GM12873 (cell line): ENCODE measurements around the gene FRMD3.

Experiments used
- CTCF ChIP-seq: IDR thresholded peaks from 2 replicates; pipeline ENCODE4 v1.5.1; 2012; ENCODE audit warnings: low read depth, mild to moderate bottlenecking, moderate library complexity, low read length, control low read depth; ENCODE audit not compliant: insufficient read depth; ENCODE audit errors: missing control alignments

Gene FRMD3

GRCh38 chr9:83523684-83524083 lies 14.5 kb downstream of the FRMD3 start:
- TF ChIP-seq CTCF: no peak

GRCh38 chr9:83521411-83521810 lies 16.8 kb downstream of the FRMD3 start:
- no peak for TF ChIP-seq CTCF

- TF ChIP-seq CTCF: no peak
These were observed 17.2 kb downstream of the FRMD3 start for GRCh38 chr9:83521011-83521410.

GRCh38 chr9:83520292-83520691 lies 17.9 kb downstream of the FRMD3 start:
- TF ChIP-seq CTCF: no peak

GRCh38 chr9:83514767-83515166 lies 23.4 kb downstream of the FRMD3 start:
- no peak for TF ChIP-seq CTCF

GRCh38 chr9:83512621-83513020 lies 25.6 kb downstream of the FRMD3 start:
- no peak for TF ChIP-seq CTCF

GRCh38 chr9:83511051-83511450 lies 27.1 kb downstream of the FRMD3 start:
- TF ChIP-seq CTCF: no peak
